Esophagus muscularis mucosa (tissue), 4 donors: ENCODE measurements around the gene RNF220. TPM values are rescaled to one million over a fixed set of nuclear protein-coding genes. Genes with fewer than 3 reads are reported as not detected.

Experiments used
- DNase-seq: peaks from one replicate; pipeline ENCODE4 v3.0.0-alpha.2; 2017; ENCODE audit errors: extremely low spot score
- H3K27ac ChIP-seq, 4 donors: fragments of 200-600 bp; sonication (generic); replicated peaks in 1 of 4; 1 replicate in 3 of 4; 2 replicates in 1 of 4; pipeline ENCODE4 v1.5.1; 2016 to 2019; ENCODE audit warnings: mild to moderate bottlenecking in 1 of 4
- H3K27me3 ChIP-seq, 4 donors: fragments of 200-600 bp; sonication (generic); one replicate each; pipeline versions ENCODE4 v1.5.1 to v1.6.0; 2016 to 2019
- H3K36me3 ChIP-seq, 4 donors: fragments of 200-600 bp; sonication (generic); one replicate each; pipeline ENCODE4 v1.5.1; 2016 to 2019
- H3K4me1 ChIP-seq, 4 donors: fragments of 200-600 bp; sonication (generic); one replicate each; pipeline ENCODE4 v1.5.1; 2016 to 2019
- H3K4me3 ChIP-seq, 4 donors: fragments of 200-600 bp; sonication (generic); 1 replicate in 2 of 4; 2 replicates in 2 of 4; pipeline ENCODE4 v1.5.1; 2016 to 2019; ENCODE audit warnings: mild to moderate bottlenecking in 4 of 4, moderate library complexity in 1 of 4
- H3K9me3 ChIP-seq, 4 donors: fragments of 200-600 bp; sonication (generic); 1 replicate in 3 of 4; 2 replicates in 1 of 4; pipeline ENCODE4 v1.5.1; 2016 to 2019
- EP300 ChIP-seq: sonication (generic); formaldehyde crosslinking; IDR thresholded peaks from one replicate; pipeline ENCODE4 v1.6.1; 2017; ENCODE audit warnings: antibody characterized with exemption
- POLR2A ChIP-seq: fragments of 450-650 bp; IDR thresholded peaks from one replicate; pipeline ENCODE4 v1.6.1; 2017; ENCODE audit warnings: antibody characterized with exemption, moderate library complexity, mild to moderate bottlenecking, low read depth
- POLR2AphosphoS5 ChIP-seq, 2 donors: sonication (generic); formaldehyde crosslinking; IDR thresholded peaks; one replicate each; pipeline ENCODE4 v1.6.1; 2017; ENCODE audit warnings: antibody characterized with exemption in 2 of 2
- WGBS: methylation state at CpG from one replicate; pipeline ENCODE4 v1.1.5; 2018; 5-methylcytosine and 5-hydroxymethylcytosine counted together
- intact Hi-C: fragments of 100-400 bp; cut with DNase I; formaldehyde crosslinking; loops from one replicate; pipeline ENCODE4 v1.15.1; 2023
- total RNA-seq, 4 donors: library from RNA; depleted of rRNA; stranded (reverse); fragments of >200 nt; gene quantifications; one replicate each; pipeline versions ENCODE4 v1.1.0 to v1.2.1, GENCODE V29; 2016
- TF ChIP-seq, protein P1 (sequence below), 3 experiments: fragments of 200-600 bp in 2 of 3; fragments of 450-650 bp in 1 of 3; sonication (generic) in 2 of 3; IDR thresholded peaks; one replicate each; pipeline ENCODE4 v1.5.1; 2017 to 2019; ENCODE audit warnings: antibody characterized with exemption in 3 of 3, mild to moderate bottlenecking in 2 of 3, moderate library complexity in 1 of 3

RNF220 gene
- total RNA-seq, 4 donors from 2014 or later, result 112 to 157 (median 126) TPM

DNA sequence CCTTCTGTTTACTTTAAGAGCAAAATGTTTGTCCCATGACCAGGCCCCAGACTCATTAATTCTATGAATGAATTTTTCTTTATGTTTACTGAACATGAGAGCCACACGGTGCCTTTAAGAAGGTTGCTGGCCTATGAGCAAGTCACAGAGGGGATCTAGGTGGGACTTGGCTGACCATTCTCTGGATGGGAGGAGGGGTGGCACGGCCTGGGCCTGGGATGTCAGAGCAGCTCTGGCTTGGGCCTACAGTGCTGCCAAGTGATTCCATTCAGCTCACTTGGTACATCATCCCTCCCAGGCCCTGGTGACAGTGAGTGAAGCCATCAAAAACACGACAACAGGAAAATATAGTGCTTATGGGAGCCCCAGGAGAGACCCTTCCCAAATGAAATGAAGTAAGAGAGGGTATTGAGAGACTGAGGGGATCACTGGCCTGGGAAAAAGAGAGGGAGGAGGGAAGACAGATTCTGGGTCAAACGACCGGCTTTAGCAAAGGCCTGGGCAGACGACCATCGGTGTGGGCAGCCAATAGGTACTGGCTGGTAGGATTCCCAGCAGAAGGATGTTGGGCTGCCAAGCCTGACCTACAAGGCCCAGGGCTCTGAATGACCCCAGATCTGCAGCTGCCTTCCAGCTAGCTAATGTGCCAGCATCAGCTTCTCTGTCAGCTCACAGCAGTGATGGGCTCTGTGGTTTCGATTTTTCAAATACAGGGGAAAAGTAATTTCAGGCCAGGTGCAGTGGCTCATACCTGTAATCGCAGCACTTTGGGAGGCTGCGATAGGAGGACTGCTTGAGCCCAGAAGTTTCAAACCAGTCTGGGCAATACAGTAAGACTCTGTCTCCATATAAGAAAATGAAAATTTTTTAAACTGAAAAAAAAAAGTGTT is 265.9 kb downstream of the RNF220 start:
- intact Hi-C loops, result no loop called here
- no peak overlapping the region for H3K4me3 ChIP-seq
- H3K4me1 ChIP-seq, result peaks cover 29 to 38% (median 36%) of the 10 kb centered on the region in 4 donors
- no peak for DNase-seq
- no peaks in the 10 kb centered on the region for H3K27me3 ChIP-seq
- TF ChIP-seq EP300, result no peak
- TF ChIP-seq, protein P1, sequence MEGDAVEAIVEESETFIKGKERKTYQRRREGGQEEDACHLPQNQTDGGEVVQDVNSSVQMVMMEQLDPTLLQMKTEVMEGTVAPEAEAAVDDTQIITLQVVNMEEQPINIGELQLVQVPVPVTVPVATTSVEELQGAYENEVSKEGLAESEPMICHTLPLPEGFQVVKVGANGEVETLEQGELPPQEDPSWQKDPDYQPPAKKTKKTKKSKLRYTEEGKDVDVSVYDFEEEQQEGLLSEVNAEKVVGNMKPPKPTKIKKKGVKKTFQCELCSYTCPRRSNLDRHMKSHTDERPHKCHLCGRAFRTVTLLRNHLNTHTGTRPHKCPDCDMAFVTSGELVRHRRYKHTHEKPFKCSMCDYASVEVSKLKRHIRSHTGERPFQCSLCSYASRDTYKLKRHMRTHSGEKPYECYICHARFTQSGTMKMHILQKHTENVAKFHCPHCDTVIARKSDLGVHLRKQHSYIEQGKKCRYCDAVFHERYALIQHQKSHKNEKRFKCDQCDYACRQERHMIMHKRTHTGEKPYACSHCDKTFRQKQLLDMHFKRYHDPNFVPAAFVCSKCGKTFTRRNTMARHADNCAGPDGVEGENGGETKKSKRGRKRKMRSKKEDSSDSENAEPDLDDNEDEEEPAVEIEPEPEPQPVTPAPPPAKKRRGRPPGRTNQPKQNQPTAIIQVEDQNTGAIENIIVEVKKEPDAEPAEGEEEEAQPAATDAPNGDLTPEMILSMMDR (IDR thresholded peaks at IDR 0.05), result no peak
- no peak for TF ChIP-seq POLR2AphosphoS5 (IDR thresholded peaks at IDR 0.05)
- no peak for TF ChIP-seq POLR2A
- no peaks in the 10 kb centered on the region for H3K36me3 ChIP-seq
- H3K27ac ChIP-seq, result no peak overlapping the region
- H3K9me3 ChIP-seq, result no peaks in the 10 kb centered on the region
- WGBS, result 84% methylated on average over 10 of the region's 10 CpGs

DNA sequence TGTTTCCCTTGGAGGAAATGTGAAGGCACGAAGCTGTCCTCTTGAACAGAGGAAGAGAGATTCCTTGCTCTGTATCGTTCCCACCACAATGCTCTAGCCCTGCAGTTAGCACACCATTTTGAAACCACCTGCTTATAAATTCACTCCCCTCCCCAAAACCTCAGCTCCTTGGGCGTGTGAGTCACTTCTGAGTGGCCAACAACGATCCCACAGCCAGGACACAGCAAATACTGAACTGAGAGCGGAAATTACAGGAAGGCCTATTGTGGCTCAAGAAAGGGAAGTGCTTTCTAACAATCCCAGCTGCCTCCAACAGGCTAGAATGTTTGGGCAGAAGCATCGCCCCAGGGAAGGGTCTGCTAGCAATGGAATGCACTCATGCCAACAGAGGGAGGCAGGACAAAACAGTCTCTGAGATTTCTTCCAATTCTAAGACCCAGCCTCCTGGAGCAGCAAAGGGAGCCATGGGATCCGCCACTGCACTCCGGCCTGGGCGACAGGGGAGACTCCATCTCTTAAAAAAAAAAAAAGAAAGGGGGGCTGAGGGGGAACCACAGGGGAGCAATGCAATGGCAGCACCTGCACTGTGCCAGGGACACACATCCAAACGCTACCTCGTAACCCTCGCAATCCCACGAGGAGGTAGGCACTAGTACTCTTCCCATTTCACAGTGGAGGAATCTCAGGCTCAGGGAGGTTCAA is 267.4 kb downstream of the RNF220 start:
- 63% methylated on average over 13 of the region's 13 CpGs for WGBS
- intact Hi-C loops, result no loop called here
- Histone ChIP-seq H3K27ac (peak overlapping the region; percentile 90 to 96 (median 94)), H3K27me3 (no peaks in the 10 kb centered on the region), H3K36me3 (no peaks in the 10 kb centered on the region), H3K4me3 (no peak overlapping the region), H3K9me3 (no peaks in the 10 kb centered on the region), H3K4me1 (peaks cover 29 to 52% (median 47%) of the 10 kb centered on the region in 4 donors)
- no peak for DNase-seq
- no peak for TF ChIP-seq POLR2A
- TF ChIP-seq, protein P1 (IDR thresholded peaks at IDR 0.05), result no peak
- TF ChIP-seq POLR2AphosphoS5 (IDR thresholded peaks at IDR 0.05), result peak; percentile 20 to 31

DNA sequence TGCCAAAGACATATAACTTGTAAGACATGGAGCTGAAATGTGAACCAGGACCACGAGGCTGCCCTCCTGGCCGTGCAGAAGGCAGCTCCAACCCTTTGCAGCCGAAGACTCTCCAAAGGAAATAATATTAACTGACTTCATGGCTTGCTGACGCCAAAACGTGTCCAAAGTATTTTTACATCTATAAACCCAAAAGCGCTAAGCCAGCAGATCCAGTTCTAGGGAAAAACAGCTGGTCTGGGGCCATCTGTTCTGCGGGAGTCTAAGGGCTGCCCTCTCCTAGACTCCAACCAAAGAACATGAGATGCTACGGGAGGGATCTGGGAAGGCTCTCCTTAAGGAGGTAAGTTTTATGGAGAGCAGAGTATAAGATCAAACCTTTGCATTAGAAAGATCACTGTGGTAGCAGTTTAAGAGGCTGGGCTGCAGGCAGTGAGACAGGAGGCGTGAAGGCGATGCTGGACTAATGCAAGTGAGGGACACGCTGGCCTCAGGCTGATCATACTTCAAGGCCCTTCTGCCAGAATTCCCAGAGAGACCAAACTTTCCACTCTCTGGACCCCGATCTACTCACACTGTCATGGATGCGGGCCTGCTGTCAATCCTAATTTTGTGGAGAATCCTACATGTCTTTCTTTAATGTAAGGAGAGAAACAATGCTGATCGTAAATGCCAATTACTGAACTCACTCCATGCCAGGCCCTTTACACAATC is 268.1 kb downstream of the RNF220 start:
- WGBS, result 65% methylated on average over 14 of the region's 14 CpGs
- TF ChIP-seq POLR2AphosphoS5 (IDR thresholded peaks at IDR 0.05), result no peak
- TF ChIP-seq EP300, result no peak
- TF ChIP-seq, protein P1 (IDR thresholded peaks at IDR 0.05), result no peak
- no peak for TF ChIP-seq POLR2A
- H3K4me3 ChIP-seq, result peak overlapping the region; percentile 62 to 84 (median 72)
- no peak for DNase-seq
- H3K27me3 ChIP-seq, result no peaks in the 10 kb centered on the region
- peak overlapping the region; percentile 90 to 96 (median 94) for H3K27ac ChIP-seq
- H3K36me3 ChIP-seq, result no peaks in the 10 kb centered on the region
- H3K4me1 ChIP-seq, result peaks cover 29 to 56% (median 51%) of the 10 kb centered on the region in 4 donors
- intact Hi-C loops, result no loop called here
- no peaks in the 10 kb centered on the region for H3K9me3 ChIP-seq

DNA sequence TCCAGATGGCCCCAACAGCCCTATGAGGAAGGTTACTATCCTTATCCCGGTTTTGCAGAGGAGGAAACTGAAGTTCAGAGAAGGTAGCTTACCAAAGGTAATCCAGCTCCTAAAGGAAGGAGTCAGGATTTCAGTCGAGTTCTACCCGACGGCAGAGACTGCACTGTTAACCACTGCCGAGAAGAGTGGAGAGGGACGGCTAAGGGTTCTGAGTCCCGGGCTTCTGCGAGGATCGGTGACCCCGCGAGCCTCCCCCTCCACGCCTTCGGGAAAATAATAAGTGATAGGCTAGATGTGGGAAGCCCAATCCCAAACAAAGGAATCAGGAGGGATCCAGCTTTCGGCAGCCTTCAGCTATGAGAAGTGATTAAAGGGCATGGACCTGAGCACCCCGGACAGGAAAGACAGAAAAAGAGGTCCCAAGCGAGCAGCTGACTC is 268.6 kb downstream of the RNF220 start:
- peak; percentile 54 to 68 for TF ChIP-seq POLR2AphosphoS5 (IDR thresholded peaks at IDR 0.05)
- TF ChIP-seq POLR2A, result no peak
- Histone ChIP-seq H3K27me3 (no peaks in the 10 kb centered on the region), H3K9me3 (no peaks in the 10 kb centered on the region), H3K27ac (peak overlapping the region; percentile 90 to 96 (median 94)), H3K36me3 (no peaks in the 10 kb centered on the region), H3K4me1 (peaks cover 29 to 61% (median 51%) of the 10 kb centered on the region in 4 donors), H3K4me3 (peak overlapping the region; percentile 62 to 84 (median 72))
- 1% methylated on average over 16 of the region's 16 CpGs for WGBS
- no peak for DNase-seq
- intact Hi-C loops, result no loop called here
